ENCODE data around the gene C2CD2. TPM values are rescaled to one million over a fixed set of nuclear protein-coding genes. Genes with fewer than 3 reads are reported as not detected.
A peak's percentile ranks its signal among the peaks of the same experiment; 100 is the strongest.

C2CD2 gene
- total and polyA plus RNA-seq, 10 of the 15 experiments (the other 5 are each of a cell fraction or from before 2014, with no cell fraction given), result 2.2 to 30.9 (median 9.9) TPM

DNA sequence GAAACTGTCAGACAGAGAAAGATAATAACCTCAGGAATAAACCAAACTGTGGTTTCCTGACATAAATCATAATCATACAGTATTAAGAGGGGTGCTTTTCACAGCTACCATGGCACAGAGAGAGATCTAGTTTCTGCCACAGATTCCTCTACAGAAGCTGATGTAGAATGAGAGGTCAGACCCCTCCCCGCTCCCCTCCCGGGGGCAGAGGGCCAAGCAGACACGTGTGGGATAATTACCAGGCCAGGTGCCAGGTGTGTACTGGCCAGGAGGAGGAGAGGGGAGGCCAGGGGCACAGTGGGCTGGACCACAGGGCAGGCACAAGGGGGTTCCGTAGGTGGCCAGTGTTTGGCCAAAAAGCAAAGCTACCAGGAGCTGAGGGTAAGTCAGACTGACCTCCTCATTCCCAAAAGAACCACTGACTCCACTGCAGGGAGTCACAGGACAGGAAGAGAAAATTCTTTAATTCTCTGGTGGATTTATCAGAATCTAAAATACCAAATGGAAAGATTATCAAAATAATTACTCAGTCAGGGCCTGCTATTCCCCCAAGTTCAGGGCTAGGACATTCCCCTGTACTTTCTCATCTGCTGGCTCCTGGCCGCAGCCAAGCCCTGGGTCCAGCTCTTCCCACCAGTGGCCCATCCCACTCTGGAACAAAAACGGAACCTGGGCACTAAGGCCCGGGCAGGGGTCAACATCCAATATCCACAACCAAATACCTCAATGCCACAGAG, 30.0 kb downstream of the C2CD2 start (continued):
- TF ChIP-seq TCF3 (IDR thresholded peaks at IDR 0.05; ENCODE audit: borderline replicate concordance, insufficient read depth, low read depth, low read length) (no peak), DPF2 (IDR thresholded peaks at IDR 0.05) (no peak), ATF7 (IDR thresholded peaks at IDR 0.05; ENCODE audit: low read depth) (no peak), CBX5 (IDR thresholded peaks at IDR 0.05; ENCODE audit: low read depth) (no peak), HDAC2 (IDR thresholded peaks at IDR 0.05) (no peak), POU2F2 (IDR thresholded peaks at IDR 0.05; ENCODE audit: borderline replicate concordance, low read depth, low read length) (no peak), CEBPB (IDR thresholded peaks at IDR 0.05; ENCODE audit: borderline replicate concordance in 1 of 2, low read depth in 2 of 2, low read length in 2 of 2) (no peak), WRNIP1 (IDR thresholded peaks at IDR 0.05; ENCODE audit: borderline replicate concordance, low read depth, low read length) (no peak), ZNF217 (IDR thresholded peaks at IDR 0.05) (no peak), KAT2A (conservative IDR thresholded peaks at IDR 0.05; ENCODE audit: control insufficient read depth, low read depth, low read length) (no peak), ZNF622 (IDR thresholded peaks at IDR 0.05) (no peak), NBN (IDR thresholded peaks at IDR 0.05) (no peak), EED (IDR thresholded peaks at IDR 0.05; ENCODE audit: low read depth) (0 out of 2 replicates have a peak, but pooled peaks have one; percentile 15), NFYB (IDR thresholded peaks at IDR 0.05; ENCODE audit: insufficient read depth, low read depth, low read length) (no peak), ZBED1 (IDR thresholded peaks at IDR 0.05; ENCODE audit: borderline replicate concordance) (no peak), FOXM1 (IDR thresholded peaks at IDR 0.05; ENCODE audit: low read depth, low read length) (no peak), PAX8 (IDR thresholded peaks at IDR 0.05) (no peak)
- TF ChIP-seq, protein P1, sequence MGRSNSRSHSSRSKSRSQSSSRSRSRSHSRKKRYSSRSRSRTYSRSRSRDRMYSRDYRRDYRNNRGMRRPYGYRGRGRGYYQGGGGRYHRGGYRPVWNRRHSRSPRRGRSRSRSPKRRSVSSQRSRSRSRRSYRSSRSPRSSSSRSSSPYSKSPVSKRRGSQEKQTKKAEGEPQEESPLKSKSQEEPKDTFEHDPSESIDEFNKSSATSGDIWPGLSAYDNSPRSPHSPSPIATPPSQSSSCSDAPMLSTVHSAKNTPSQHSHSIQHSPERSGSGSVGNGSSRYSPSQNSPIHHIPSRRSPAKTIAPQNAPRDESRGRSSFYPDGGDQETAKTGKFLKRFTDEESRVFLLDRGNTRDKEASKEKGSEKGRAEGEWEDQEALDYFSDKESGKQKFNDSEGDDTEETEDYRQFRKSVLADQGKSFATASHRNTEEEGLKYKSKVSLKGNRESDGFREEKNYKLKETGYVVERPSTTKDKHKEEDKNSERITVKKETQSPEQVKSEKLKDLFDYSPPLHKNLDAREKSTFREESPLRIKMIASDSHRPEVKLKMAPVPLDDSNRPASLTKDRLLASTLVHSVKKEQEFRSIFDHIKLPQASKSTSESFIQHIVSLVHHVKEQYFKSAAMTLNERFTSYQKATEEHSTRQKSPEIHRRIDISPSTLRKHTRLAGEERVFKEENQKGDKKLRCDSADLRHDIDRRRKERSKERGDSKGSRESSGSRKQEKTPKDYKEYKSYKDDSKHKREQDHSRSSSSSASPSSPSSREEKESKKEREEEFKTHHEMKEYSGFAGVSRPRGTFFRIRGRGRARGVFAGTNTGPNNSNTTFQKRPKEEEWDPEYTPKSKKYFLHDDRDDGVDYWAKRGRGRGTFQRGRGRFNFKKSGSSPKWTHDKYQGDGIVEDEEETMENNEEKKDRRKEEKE (IDR thresholded peaks at IDR 0.05), result no peak
- TF ChIP-seq, protein P2, sequence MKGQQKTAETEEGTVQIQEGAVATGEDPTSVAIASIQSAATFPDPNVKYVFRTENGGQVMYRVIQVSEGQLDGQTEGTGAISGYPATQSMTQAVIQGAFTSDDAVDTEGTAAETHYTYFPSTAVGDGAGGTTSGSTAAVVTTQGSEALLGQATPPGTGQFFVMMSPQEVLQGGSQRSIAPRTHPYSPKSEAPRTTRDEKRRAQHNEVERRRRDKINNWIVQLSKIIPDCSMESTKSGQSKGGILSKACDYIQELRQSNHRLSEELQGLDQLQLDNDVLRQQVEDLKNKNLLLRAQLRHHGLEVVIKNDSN (IDR thresholded peaks at IDR 0.05; ENCODE audit: borderline replicate concordance, extremely low read length, insufficient read depth, low read depth, low read length), result peak; percentile 7
- TF ChIP-seq, protein P3, sequence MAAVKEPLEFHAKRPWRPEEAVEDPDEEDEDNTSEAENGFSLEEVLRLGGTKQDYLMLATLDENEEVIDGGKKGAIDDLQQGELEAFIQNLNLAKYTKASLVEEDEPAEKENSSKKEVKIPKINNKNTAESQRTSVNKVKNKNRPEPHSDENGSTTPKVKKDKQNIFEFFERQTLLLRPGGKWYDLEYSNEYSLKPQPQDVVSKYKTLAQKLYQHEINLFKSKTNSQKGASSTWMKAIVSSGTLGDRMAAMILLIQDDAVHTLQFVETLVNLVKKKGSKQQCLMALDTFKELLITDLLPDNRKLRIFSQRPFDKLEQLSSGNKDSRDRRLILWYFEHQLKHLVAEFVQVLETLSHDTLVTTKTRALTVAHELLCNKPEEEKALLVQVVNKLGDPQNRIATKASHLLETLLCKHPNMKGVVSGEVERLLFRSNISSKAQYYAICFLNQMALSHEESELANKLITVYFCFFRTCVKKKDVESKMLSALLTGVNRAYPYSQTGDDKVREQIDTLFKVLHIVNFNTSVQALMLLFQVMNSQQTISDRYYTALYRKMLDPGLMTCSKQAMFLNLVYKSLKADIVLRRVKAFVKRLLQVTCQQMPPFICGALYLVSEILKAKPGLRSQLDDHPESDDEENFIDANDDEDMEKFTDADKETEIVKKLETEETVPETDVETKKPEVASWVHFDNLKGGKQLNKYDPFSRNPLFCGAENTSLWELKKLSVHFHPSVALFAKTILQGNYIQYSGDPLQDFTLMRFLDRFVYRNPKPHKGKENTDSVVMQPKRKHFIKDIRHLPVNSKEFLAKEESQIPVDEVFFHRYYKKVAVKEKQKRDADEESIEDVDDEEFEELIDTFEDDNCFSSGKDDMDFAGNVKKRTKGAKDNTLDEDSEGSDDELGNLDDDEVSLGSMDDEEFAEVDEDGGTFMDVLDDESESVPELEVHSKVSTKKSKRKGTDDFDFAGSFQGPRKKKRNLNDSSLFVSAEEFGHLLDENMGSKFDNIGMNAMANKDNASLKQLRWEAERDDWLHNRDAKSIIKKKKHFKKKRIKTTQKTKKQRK (IDR thresholded peaks at IDR 0.05; ENCODE audit: low read depth, low read length), result no peak
- TF ChIP-seq, protein P4, sequence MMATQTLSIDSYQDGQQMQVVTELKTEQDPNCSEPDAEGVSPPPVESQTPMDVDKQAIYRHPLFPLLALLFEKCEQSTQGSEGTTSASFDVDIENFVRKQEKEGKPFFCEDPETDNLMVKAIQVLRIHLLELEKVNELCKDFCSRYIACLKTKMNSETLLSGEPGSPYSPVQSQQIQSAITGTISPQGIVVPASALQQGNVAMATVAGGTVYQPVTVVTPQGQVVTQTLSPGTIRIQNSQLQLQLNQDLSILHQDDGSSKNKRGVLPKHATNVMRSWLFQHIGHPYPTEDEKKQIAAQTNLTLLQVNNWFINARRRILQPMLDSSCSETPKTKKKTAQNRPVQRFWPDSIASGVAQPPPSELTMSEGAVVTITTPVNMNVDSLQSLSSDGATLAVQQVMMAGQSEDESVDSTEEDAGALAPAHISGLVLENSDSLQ (IDR thresholded peaks at IDR 0.05), result peak; percentile 17; the same call in 1 of the 2 replicates
- TF ChIP-seq, protein P5, sequence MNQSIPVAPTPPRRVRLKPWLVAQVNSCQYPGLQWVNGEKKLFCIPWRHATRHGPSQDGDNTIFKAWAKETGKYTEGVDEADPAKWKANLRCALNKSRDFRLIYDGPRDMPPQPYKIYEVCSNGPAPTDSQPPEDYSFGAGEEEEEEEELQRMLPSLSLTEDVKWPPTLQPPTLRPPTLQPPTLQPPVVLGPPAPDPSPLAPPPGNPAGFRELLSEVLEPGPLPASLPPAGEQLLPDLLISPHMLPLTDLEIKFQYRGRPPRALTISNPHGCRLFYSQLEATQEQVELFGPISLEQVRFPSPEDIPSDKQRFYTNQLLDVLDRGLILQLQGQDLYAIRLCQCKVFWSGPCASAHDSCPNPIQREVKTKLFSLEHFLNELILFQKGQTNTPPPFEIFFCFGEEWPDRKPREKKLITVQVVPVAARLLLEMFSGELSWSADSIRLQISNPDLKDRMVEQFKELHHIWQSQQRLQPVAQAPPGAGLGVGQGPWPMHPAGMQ (IDR thresholded peaks at IDR 0.05; ENCODE audit: borderline replicate concordance), result no peak

Measured in GM12878 (cell line).